ENCODE data around the gene JCAD.
"Not testable (repeated sequence)": the region's sequence is repeated elsewhere in the genome, so short reads cannot be mapped to it uniquely, and the experiment has no call there.

JCAD gene

GRCh38 chr10:30028006-30028737 lies 31.2 kb downstream of the JCAD start:
- DNase-seq = no peak

DNA sequence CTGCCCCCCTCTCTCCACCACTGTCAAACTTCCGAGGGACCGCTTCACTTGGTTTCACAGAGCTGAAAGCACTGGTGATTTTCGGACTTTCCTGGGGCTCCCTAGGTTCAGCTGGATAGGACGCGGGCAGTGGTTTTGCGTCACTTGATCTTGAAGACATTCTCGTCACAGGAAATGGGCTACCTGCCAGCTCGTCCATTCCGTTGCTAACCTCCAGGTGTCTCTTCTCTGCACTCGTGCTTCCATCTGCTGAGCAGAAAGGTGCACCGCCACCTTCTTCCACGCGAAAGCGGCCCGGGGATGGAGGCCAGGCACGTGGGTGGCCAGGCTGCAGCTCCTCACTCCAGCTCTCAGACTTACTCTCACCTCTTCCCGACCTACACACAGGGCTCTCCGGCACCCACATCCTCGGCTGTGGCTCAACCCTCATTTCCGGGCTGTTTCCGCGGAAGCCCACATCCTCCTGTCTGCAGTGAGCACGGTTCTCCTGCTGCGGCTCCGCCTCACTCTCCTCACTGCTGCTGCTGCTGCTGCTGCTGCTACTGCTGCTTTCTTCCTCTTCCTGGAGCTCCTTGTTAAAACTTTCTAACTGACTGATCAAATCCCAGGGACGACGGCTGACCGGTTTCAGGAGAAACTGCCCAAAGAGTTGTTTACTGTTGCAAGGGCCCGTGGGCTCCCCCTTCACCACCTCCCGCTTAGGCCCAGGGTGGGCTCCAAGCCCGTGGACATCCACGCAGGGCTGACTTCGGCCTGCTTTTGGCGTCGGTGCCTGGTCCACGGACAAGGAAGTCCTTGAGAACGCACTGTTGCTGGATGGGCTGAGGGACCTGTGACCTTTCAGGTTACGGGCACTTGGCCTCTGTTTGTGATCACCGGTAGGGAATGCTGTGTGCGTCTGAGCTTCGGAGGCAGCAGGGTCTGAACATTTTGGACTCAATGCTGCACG lies 32.1 kb downstream of the JCAD start:
- DNase-seq = peak in 3 of 51 donors; percentile 8 to 9 (median 8)

DNA sequence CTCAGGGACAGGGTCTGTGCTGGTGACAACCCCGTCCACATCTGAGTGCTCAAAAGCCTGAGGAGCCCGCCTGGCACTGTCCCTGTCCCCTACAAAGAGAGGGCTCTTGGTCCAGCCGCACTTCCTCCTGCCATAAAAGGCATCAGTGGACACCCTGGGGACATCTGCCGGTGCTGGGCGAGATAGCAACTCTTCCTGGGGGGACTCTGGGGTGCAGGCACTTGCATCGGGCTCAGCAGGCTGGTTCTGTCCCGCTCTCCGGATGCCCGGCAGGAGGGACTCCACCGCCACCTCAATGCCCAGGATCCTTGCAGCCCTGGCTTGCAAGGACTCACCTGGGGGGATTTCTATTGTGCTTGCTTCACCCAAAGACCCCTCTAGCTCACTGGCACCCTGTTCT lies 32.8 kb downstream of the JCAD start:
- DNase-seq = no peak

GRCh38 chr10:30026080-30026479 lies 33.3 kb downstream of the JCAD start:
- DNase-seq = no peak

DNA sequence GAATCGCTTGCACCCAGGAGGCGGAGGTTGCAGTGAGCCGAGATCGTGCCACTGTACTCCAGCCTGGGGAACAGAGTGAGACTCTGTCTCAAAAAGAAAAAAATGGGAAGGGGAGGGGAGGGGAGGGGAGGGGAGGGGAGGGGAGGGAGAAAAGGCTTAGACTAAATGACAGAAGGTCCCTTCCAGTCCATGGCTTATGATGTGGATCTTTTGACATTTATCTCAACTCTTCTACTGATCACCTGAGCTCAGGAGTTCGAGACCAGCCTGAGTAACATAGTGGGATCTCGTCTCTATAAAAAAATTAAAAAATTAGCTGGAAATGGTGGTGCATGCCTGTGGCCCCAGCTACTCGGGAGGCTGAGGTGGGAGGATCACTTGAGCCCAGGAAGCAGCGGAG lies 34.0 kb downstream of the JCAD start:
- DNase-seq = not testable (repeated sequence)

GRCh38 chr10:30022590-30022989 lies 36.8 kb downstream of the JCAD start:
- no peak for DNase-seq

- no peak for DNase-seq
Observed at GRCh38 chr10:30019468-30019867, 39.9 kb downstream of the JCAD start.

- DNase-seq = no peak
Observed at GRCh38 chr10:30018496-30018895, 40.9 kb downstream of the JCAD start.

GRCh38 chr10:30017966-30018365 lies 41.4 kb downstream of the JCAD start:
- no peak for DNase-seq

DNA sequence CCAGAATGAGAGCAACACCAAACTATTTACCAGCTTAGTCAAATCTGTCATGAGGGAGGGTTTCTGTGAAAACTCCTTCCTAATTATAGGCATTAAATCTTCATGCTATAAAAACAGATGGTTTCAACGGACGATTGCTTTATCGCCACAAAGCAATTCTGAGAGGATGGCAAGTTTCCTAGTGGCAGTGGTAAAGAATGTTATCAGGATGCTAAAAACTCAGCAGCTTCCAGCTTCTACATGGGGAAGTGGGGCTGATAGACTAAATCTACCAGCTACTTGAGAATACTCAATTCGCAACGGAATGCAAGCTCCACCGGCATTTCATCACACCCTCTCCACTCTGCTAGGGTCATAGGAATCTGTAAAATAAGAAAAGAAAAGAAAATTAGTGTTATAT lies 41.8 kb downstream of the JCAD start:
- DNase-seq = no peak

GRCh38 chr10:30014511-30014910 lies 44.9 kb downstream of the JCAD start:
- no peak for DNase-seq

GRCh38 chr10:30013757-30014156 lies 45.6 kb downstream of the JCAD start:
- peak in 3 of 51 donors; percentile 7 to 26 (median 20) for DNase-seq

GRCh38 chr10:30011956-30012647 lies 47.3 kb downstream of the JCAD start:
- no peak for DNase-seq

DNA sequence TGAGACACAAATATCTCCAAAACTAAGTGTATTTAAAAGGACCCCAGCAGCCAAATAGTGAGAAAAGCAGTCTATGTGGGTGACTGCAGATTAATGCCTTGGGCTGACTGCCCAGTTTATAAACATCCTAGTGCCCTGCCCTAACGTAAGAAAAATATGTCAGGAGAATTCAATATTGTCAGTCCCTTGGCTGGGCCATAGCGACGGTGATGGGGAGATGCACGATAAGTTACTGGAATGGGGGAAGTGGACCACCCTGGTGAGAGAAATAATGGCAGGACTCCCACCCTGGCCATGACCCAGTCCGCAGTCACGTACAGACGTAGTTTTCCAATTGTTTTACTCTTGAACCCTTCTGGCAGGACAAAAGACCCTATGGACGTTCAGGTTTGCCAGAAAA lies 48.0 kb downstream of the JCAD start:
- no peak for DNase-seq

GRCh38 chr10:30007406-30007805 lies 52.0 kb downstream of the JCAD start:
- no peak for DNase-seq

- DNase-seq = no peak
Observed at GRCh38 chr10:30006410-30006809, 53.0 kb downstream of the JCAD start.

DNA sequence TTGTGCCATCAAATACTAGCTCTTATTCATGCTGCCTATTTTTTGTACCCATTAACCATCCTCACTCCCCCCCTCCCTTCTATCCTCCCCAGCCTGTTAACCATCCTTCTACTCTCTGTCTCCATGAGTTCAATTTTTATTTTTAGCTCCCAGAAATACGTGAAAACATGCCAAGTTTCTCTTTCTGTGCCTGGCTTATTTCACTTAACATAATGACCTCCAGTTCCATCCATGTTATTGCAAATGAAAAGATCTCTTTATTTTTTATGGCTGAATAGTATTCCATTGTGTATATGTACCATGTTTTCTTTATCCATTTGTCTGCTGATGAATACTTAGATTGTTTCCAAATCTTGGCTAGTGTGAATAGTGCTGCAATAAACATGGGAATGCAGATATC lies 54.3 kb downstream of the JCAD start:
- DNase-seq = not testable (repeated sequence)

DNA sequence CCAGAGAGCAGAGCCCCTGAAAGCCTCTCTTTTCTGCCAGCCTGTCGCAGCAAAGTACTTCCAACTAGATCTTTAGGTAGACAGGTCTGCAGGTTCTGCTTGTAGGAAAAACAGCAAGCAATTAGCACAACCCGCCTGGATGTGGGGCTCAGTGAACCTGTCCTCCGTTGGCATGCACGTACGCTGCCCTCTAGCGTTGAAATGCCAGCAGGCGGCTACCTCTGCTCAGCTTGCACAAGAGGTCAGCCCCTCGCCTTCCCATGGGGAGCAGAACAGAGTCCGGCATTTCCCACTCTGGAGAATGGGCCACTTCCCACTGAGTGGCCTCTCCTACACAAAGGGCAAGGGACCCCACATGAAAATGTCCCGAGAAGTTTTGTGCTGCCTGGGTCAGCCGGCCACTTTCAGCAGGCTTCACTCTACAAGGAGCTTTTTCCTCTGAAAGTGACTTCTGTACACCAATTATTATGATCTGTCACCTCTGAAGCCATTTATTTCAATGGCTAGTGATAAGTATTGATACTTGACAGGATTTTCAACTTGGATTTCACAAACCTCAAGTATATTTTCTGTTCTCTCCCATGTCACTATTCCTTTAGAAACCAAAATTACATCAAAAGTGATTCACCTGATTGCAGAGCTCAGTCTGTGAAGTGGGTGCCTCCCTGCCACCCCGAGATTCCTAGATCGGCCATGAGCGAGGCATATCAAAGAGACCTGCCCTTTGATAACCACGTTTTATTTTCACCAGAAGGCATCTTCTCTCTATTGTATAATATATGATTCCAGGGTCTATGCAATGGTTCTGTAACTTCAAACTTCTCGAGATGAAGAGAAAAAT lies 56.7 kb downstream of the JCAD start:
- DNase-seq = peak in 26 of 51 donors; percentile 1 to 54 (median 17)

GRCh38 chr10:30000802-30001571 lies 58.4 kb downstream of the JCAD start:
- peak in 8 of 51 donors; percentile 3 to 23 (median 7) for DNase-seq

DNA sequence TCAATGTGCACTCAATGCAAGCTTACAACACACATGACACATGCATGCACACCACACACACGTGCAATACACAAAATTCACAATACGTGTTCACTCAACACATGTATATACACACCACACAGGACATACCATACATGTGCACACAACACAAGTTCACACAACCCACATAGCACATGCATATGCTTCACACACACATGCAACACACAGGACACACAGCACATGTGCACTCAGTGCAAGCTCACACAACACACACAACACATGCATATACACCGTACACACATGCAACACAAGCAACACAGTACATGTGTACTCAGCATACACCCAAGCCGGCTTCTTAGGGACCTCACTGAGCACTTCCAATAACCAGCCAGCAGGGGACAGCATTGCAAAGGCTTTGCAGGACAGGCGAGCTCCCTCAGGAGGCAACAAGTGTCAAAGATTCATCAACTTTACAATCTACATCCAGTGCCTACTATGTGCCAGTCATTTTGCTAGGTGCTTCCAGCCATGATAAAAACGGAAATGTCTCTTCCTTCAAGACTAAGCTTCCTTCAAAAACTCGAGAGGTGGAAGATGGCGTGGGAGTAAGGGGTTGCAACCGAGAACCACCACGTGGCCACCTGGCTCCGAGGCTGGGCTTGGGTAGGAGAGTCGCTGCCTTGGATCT lies 61.1 kb downstream of the JCAD start:
- DNase-seq = peak in 43 of 51 donors; percentile 4 to 74 (median 42)
